CD4-positive, alpha-beta T cell treated with Interferon gamma for 1 hour (primary cell): ENCODE results near the gene C2CD2L.
"Not testable (repeated sequence)": the region's sequence is repeated elsewhere in the genome, so short reads cannot be mapped to it uniquely, and the experiment has no call there.

ENCODE experiments used
- DNase-seq: peaks from one replicate; pipeline ENCODE4 v3.0.0-alpha.2; 2020

C2CD2L gene

GRCh38 chr11:119093942-119094815 is 13.0 kb upstream of the C2CD2L start:
- DNase-seq = peak; percentile 31

DNA sequence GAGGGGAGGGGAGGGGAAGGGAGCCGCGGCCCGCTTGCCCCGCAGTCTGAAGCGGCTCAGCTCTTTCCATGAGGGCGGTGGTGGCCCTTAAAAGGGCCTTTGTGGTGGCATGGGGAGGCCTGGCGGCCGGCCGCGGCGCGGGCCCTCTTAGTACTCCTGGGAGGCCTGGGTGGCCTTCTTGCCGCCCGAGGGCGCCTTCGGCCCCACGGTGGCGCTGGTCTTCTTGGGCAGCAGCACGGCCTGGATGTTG is 12.4 kb upstream of the C2CD2L start:
- DNase-seq = peak; percentile 79

DNA sequence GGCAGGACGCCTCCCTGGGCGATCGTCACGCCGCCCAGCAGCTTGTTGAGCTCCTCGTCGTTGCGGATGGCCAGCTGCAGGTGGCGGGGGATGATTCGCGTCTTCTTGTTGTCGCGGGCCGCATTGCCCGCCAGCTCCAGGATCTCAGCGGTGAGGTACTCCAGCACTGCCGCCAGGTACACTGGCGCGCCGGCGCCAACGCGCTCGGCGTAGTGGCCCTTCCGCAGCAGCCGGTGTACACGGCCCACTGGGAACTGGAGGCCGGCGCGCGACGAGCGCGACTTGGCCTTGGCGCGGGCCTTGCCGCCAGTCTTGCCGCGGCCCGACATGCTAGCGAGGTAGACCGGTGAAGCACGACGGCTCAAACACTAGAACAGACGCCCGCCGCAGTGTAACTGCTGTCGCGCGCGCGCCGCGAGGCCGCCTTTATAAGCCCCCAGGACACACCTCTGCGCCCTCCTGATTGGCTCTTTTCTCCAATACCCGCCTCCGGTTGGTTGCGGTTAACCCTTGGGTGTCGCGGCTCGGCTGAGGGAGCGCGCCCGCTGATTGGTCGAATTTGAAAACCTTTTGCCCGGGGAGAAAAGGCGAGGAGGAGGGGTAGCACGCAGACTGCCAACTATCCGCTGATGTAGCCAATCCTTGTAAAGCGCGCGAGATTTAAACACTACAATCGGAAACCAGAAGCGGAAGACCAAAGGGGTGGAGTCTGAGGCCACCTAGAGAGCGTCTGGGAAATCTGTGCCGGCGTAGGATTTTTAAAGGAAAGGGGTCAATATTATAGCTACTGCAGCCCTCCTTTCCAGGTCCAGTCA is 11.9 kb upstream of the C2CD2L start:
- DNase-seq = peak; percentile 100

- DNase-seq = no peak
Observed at GRCh38 chr11:119099711-119100110, 7.4 kb upstream of the C2CD2L start.

GRCh38 chr11:119100246-119100970 is 6.7 kb upstream of the C2CD2L start:
- DNase-seq = no peak

GRCh38 chr11:119100994-119101758 is 6.0 kb upstream of the C2CD2L start:
- no peak for DNase-seq

DNA sequence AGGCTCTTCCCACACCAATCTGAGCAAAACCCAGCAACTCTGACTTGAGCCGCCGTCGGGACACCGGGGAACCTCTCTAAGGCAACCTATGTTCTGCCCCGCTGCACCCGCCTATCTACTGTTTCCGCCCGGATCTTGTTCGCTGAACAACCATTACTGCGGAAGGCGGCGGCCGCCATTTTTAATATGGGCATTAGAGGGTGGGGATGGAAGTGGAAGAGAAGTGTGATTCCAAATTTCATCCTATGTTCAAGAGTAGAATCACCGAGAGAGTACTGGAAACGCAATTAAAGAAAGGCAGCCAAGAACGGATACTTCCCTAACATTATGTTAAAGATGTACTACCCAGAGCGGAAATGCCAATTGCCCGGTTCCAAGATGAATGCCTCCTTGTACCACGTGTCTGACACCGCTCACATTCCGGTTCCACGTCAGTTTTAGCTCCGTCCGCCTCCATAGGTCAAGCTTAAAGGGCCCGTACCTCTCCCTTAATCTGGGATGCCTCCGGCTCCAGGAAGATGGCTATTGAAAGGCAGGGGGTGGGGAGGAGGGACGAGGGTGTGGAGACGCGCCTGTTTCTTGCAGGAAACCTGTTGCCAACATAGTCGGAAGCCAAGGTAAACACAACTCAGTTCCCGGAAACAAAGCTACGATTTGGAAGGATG is 5.3 kb upstream of the C2CD2L start, which contains the start of gene DPAGT1:
TSS of gene DPAGT1 (minus strand) at position 95 of the 665 bp plus-strand sequence. CDS start 198 bp downstream, outside the sequence.
- peak; percentile 82 for DNase-seq

GRCh38 chr11:119103161-119103664 is 3.9 kb upstream of the C2CD2L start:
- DNase-seq = not testable (repeated sequence)

- no peak for DNase-seq
Observed at GRCh38 chr11:119103793-119104192, 3.4 kb upstream of the C2CD2L start.

- DNase-seq = no peak
Observed at GRCh38 chr11:119107538-119108145, 498 bp downstream of the C2CD2L start.

DNA sequence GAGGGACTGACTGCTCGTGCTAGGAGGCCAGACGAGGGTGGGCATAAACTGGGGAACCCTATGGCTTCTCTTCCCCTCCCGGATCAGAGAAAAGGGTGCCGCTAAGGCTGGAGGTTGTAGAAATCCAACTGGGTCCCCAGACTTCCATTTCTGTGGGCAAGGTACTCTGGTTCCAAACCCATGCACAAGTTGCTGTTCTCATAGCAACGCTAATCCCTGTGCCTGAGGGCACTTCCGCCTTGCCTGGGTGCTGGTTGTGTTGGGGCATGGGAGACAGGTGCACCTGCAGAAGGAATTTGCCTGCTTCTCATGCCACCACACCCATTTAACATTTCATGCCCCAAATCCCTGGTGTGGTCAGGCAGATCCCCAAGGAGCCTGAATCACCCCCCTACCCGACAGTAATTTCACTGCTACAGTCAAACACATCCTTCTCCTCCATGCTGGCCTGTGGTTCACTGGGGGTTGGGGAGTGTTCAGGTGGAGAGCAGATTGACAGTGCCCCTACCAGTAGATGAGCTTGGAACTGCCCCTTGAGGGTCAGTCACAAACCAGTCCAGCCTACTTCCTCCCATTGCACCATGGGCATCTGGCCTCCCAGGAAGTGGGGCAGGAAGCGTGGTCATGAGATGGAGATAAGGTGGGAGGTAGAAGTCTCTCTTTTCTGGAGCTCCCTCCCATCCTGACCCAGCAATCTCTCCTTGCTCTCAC is 1.2 kb downstream of the C2CD2L start:
- no peak for DNase-seq

DNA sequence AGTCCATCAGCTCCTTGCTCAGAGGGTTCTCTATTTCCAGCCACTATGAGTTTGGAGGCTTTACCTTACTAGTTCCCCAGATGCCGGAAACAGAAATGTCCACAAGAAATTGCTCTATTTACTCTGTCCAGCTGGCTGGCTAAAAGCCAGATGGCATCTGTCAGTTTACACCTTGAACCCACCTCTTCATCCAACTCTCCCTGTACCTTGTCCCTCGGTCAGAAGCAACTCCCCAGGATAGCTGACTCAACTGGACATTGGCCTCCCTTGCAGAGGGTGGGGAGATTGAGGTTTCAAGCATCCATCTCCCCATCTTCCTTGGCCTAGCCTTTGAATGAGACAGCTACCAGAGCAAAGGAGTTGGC is 1.7 kb downstream of the C2CD2L start:
- DNase-seq = no peak

- no peak for DNase-seq
Observed at GRCh38 chr11:119109843-119110242, 2.7 kb downstream of the C2CD2L start.

GRCh38 chr11:119110439-119110838 is 3.3 kb downstream of the C2CD2L start:
- no peak for DNase-seq

DNA sequence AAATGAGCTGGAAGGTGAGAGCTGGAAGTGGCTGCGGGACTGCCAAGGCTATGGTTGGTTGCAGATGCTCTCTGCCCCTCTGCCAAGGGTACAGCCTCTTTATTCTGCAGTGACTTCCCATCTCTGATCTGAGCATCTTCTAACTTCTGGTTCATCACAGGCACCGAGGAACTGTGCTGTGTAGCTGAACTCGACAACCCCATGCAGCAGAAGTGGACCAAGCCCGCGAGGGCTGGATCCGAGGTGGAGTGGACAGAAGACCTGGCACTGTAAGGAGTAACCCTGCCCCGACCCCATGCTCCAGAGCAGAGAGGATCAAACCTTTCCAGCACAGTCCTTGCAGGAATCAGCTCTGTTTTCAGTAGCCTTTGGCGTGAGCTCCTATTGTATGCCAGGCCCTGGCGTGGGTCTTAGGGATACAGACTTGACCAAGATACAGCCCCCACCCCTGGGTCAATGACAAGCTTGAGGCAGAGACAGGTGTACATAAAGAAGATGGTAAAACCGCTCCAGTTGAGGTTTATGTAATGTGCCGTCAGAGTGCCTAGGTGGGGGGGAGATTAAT is 4.3 kb downstream of the C2CD2L start:
- DNase-seq = no peak

- no peak for DNase-seq
Observed at GRCh38 chr11:119112314-119113020, 5.3 kb downstream of the C2CD2L start.

- no peak for DNase-seq
Observed at GRCh38 chr11:119113716-119114115, 6.6 kb downstream of the C2CD2L start.

DNA sequence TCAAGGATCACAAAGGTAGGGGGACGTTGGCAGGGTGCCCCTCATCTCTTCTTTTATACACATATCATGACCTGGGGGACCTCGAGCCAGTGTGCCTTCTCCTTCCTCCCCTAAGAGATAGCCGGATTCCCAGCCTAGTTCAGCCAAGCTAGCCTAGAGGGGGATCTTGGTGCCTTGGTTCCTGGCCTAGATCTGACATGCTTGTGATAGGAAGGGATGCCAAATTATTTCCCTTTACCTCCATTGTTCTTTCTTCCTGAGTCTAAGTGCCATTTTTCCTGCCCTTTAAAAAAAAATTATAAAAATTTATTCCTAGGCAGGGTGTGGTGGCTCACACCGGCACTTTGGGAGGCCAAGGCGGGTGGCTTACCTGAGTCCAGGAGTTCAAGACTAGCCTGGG is 7.2 kb downstream of the C2CD2L start:
- DNase-seq = no peak

DNA sequence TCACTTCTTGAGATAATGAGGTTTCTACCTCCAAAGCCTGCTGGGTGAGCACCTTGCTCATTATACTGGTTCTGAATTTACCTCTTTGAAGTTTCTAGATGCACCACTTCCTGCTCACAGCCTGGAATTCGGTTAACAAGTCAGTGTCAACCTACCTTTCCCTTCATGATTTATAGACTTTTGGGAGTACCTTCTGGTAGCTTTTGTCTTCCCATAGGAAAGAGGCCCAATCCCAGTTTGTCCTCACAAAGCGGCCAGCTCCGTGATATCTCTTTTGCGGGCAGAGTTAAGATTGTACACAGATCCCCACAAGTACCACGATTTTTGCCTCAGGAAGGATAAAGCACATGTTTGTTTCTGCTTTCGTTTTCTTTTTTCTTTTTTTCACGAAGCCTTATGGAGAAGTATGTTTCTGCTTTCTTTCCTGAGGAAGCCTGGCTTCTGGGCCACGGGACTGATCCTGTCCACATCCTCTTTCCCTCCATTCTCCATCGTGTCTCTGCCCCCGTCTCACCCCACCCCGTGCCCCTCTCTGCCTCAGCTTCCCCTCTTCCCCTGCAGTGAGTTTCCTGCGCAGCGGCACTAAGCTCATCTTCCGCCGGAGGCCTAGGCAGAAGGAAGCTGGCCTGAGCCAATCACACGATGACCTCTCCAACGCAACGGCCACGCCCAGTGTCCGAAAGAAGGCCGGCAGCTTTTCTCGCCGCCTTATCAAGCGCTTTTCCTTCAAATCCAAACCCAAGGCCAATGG is 8.5 kb downstream of the C2CD2L start:
- DNase-seq = peak; percentile 37
